Measurements from ENCODE around the gene REM2.
"Not testable (repeated sequence)": the region's sequence is repeated elsewhere in the genome, so short reads cannot be mapped to it uniquely, and the experiment has no call there.

REM2 gene

DNA sequence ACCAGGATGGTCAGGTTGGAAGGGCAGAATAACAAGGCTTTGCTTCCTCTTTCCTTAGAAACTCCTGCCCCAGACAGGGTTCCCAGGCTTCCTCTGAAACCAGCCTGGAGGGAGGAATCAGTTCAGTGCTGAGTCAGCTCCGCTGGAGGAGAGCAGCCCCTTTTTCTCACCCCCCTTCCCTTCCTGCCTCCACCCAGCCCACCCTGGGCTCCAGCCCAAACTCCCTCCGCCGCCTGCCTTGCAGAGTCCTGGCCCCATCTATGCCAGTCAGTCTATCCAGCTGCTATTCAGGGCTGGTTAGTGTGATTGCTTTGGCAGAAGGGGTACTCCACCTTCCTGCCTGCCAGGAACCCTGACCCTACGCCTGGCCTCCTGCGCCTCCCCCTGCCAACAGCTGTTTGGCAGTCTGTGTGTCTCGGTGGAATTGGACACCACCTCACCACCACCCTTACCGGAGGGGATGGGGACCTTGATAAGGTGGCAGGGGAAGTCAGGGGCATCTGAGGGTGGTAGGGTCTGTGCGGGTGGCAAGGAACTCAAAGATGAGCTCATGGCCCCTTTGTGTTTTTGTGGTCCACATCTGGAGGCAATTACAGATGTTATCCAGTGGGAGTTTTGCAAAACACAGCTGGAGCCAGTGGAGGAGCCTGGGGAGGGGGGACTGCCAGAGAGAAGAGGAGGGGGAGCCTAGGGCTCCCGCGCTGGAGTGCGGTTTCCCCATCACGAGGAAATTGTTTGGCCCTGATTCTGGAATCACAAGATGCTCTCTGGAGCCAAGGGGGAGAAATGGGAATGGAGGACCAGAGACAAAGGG is 34.5 kb upstream of the REM2 start:
- DNase-seq = peak; percentile 85

DNA sequence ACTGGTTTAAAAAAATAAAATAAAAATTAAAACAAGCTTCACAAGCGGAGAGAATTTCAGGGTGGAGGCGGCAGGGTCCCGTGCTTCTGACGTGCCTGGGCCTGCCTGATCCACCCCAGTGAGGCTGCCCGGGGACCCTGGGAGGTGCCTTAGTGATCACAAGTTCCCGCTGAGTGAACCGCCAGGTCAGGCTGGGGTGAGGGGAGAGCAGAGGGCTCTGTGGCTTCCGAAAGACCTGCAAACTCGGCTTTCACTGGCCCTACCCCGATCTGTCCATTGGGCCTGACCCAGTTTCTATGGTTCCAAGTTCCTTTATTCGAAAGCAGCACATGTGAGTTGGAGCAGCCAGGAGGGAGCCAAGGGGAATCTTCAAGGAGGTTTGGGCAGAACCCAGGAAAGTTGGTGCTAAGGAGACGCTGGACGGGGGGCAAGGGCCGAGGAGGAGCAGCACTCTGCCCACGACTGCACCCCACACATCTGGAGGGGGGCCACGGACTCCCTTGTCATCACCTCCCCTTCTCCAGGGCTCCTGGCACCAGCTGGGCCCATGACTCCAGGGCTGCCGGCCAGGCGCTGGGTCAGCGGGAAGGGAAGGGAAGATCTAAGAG is 33.7 kb upstream of the REM2 start:
- DNase-seq = peak; percentile 27

DNA sequence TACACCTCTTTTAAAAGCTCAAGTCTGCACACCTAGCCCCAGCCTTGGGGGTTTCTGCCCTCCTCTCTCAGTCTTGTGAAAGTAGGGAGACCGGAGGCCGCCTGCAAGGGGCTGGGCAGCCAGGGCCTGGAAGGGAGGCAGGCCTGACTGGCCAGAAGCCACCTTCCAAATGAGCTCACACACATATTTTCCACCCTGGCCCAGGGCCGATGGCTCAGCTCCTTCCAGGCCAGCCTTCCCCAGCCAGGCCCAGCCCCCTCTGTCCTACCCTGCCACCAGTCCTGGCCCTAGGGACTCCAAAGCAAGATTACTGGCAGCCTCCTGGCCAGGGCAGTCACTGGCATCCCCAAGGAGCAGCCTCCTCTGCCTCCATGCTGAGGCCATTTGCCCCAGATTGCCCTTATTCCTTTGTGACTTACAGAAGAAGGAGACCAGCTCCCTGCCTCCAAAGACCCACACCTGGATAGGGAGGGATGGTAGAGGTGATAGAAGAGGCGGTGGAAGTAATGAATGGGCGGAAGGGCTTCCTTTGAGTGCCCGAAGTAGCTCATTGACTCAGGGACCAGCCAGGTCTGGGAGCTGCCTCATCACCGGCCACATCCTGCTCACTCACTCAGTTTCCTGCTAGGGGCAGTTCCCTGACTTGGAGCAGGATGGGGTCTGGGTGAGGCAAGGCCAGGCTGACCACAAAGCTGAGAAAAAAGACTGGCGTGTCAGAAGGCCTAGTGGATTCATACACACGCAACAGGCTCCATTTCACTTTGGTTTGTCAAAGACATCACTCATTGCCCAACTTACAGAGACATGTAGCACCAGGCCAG is 31.9 kb upstream of the REM2 start:
- peak; percentile 89 for DNase-seq

DNA sequence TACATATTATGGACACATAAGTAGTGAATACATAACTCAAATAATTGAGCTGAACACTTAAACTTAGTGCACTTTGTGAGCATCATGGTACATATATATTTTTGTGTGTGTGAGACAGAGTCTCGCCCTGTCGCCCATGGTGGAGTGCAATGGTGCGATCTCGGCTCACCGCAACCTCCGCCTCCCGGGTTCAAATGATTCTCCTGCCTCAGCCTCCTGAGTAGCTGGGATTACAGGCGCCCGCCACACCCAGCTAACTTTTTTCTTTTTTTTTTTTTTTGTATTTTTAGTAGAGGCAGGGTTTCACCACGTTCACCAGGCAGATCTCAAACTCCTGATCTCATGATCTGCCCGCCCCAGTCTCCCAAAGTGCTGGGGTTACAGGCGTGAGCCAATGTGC is 30.8 kb upstream of the REM2 start:
- DNase-seq = not testable (repeated sequence)

DNA sequence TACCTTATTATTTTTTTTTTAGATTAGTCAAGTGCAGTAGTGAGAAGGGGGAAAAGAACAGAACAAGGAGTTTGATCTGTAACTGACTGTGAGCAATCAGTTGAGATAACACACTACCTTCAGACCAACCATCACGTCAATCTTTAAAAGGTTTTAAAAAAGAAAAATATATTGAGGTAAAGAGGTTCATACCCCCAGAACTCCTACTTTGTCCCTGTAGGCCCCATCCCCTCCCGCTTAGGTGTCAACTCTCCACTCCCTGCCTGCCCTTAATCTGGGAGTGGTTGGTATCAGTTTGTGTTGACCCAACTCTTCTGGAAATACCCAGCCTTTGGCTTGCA is 30.5 kb upstream of the REM2 start:
- DNase-seq = no peak

DNA sequence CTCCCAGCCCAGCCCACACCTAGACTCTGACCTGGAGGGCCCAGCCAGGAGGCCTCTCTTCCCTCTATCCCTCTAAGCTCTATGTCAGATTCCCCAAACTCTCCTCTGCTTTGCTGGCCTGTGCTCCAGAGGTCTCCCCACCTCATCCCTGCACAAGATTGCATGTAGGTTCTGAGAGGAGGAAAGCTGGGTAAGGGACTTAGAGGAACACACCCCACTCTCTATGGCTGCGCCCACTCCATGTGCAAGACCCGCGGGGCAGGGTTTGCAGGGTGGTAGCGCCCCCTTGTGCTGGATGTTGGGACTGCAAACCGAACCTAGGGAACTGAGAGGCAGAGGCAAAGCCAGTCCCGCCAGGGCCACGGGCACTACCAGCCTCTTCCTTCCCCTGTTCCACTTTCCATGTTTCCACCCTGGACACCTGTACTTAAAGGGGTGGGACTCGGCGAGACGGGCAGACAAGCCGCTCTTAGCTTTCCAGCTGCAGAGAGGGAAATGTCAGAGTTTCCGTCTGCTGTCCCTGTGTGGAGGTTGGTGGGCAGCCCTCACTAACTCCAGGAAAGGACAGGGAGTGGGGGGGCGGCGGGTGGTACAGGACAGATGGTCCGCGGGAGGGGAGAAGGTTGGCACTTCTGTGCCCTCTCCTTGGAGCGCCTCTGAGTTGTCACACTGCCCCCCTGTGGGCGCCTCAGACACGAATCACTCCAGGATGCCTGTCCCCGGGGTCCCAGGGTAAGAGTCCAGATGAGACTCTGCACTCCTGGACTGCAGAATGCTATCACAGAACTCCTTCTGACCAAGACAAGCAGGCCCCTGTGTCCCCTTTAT is 29.9 kb upstream of the REM2 start:
- peak; percentile 79 for DNase-seq

DNA sequence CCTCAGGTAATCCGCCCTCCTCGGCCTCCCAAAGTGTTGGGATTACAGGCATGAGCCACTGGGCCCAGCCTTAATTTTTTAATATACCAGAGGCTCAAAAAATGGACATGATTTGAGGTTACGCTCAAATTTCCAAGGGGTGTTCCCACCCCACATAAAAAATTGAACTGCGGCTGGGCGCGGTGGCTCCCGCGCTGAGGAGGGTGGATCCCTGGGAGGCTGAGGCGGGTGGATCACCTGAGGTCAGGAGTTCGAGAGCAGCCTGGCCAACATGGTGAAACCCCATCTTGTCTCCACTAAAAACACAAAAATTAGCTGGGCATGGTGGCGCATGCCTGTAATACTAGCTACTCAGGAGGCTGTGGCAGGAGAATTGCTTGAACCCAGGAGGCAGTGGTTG is 28.7 kb upstream of the REM2 start:
- not testable (repeated sequence) for DNase-seq

DNA sequence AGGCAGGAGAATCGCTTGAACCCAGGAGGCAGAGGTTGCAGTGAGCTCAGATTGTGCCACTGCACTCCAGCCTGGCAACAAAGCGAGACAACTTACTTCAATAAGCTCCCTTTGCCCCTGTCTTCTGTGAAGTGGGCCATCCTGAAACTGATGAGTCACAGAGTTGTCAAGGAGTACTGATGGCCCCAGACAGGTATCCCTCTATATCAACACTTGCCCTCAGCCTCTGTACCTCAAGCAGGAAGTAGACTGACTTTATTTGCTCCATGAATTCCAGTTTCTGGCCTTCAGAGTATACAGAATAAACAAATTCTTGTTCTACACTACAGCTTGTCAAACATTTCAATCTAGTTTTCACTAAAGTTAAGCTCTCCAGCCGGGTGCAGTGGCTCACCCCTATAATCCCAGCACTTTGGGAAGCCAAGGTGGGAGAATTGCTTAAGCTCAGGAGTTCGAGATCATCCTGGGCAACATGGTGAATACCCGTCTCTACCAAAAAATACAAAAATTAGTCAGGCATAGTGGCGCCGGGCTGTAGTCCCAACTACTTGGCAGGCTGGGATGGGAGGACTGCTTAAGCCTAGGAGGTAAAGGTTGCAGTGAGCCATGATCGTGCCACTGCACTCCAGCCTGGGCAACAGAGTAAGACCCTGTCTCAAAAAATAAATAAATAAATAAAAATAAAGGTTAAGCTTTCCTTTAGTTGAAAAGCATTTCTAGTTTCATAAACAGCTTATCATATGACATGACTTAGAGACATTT is 27.9 kb upstream of the REM2 start:
- no peak for DNase-seq

DNA sequence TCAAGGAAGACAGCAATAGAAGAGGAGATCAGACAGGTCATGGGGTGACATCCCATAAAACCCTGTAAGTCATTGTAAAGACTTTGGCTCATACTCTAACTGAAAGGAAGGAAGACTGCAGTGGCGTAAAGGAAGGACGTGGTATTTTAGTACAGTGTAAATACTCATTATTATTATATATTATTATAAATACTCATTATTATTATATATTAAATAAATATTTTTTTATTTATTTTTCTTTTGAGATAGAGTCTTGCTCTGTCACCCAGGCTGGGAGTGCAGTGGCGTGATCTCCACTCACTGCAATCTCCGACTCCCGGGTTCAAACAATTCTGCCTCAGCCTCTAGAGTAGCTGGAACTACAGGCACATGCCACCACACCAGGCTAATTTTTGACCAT is 26.6 kb upstream of the REM2 start:
- DNase-seq = no peak

DNA sequence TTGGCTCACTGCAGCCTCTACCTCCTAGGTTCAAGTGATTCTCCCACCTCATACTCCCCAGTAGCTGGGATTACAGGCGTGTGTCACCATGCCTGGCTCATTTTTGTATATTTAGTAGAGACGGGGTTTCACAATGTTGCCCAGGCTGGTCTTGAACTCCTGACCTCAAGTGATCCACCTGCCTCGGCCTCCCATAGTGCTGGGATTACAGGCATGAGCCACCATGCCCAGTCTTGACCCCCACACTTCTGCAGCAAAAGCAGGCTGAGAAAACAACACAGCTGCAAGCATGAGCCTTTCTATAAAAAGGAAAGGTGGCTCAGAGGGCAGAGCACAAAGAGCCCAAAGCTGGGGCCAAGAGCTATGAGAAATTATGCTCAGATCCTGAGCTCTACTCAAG is 22.6 kb upstream of the REM2 start:
- DNase-seq = not testable (repeated sequence)

DNA sequence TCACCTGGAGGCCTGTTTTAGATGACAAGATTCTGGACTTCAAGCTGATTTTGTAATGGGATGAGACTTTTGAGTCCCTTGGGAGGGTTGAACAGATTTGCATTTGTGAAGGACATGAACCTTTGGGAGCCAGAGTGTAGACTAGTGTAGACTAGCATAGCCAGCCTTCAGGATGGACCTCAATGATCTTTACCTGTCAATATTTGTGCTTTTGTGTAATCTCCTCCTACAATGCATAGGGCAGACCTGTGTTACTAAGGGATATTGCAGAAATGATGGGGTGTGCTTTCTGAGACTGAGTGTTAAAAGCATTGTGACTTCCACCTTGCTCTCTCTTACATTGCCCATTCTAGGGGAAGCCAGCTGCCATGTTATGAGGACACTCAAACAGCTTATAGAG is 21.4 kb upstream of the REM2 start:
- no peak for DNase-seq

DNA sequence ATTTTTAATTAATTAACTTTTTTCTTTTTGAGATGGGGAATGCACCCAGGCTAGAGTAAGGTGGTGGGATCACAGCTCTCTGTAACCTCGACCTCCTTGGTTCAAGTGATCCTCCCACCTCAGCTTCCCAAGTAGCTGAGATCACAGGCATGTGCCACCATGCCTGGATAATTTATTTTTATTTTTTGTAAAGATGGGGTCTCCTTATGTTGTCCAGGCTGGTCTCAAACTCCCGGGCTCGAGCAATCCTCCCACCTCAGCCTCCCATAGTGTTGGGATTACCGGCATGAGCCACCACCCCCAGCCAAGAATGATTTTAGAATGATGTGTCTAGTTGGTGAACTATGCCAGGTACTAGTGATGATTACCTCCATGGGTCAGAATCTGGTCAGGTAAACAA is 18.0 kb upstream of the REM2 start:
- no peak for DNase-seq

DNA sequence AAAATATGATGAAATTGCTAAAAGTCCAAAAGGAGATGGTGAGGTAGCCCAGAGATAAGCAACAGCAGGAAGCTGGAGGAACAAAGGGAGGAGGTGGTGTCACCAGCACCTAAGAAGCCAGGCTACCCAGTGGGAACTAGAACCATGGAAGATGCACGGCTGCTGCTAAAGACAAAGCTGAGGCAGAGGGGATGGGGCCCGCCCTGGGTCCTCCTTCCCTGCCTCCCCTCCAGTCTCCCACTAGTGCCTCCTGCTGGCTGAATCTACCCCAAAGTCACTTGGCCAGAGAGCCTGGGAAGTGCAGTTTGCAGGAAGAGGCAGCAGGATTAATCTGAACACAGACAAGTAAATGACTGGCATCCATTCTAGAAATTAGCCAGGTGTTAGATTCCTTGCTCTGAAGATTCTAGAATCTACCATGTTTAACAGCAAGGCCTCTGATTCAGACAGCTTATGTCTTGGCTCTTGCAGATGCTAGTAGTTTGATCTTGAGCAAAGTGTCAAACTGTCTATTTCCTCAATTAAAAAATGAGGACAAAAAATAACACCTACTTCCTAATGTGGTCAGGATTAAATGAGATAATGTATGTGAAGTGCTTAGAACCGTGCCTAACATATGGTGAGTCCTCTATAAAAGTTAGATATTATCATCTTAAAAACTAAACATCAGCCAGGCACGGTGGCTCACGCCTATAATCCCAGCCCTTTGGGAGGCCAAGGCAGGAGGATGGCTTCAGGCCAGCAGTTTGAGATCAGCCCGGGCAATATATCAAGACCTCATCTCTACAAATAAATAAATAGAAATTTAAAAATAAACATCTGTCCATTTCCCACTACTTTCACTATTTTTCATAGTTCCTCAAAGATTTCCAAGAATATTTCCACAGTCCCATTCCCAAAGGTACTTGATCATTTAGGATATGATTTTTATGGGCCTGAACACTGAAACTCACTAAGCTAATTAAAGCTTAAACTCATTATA is 17.3 kb upstream of the REM2 start:
- no peak for DNase-seq

DNA sequence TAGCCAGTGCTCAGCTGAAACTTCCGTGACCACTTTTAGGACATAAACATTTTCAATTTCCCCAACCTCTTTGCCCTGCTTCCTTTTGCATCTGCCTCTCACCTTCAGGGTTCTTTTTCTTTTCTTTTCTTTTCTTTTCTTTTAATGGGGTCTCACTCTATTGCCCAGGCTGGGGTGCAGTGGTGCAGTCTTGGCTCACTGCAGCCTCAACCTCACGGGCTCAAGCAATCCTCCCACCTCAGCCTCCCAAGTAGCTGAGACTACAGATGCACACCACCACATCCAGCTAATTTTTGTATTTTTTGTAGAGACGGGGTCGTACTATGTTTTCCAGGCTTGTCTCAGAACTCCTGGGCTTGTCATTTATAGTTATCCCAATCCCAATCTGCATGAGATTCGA is 16.1 kb upstream of the REM2 start:
- DNase-seq = no peak

DNA sequence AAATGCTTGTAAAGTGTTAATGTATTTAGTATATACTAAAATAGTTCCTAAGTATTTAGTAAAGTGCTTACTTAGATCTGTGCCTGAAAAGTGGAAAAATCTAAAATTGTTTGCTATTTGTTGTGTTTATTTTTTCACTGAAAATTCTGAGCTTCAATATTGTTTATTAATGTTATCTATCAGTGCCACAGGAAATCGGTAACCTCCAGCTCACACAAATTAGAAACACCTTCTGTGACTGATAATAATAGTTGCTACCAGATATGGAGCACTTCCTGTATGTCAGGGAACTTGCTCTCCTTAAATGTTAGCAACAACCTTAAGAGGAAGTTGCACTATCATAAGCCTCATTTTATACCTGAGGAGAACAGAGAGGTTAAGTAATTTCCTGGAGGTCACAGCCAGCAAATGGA is 12.2 kb upstream of the REM2 start:
- no peak for DNase-seq

DNA sequence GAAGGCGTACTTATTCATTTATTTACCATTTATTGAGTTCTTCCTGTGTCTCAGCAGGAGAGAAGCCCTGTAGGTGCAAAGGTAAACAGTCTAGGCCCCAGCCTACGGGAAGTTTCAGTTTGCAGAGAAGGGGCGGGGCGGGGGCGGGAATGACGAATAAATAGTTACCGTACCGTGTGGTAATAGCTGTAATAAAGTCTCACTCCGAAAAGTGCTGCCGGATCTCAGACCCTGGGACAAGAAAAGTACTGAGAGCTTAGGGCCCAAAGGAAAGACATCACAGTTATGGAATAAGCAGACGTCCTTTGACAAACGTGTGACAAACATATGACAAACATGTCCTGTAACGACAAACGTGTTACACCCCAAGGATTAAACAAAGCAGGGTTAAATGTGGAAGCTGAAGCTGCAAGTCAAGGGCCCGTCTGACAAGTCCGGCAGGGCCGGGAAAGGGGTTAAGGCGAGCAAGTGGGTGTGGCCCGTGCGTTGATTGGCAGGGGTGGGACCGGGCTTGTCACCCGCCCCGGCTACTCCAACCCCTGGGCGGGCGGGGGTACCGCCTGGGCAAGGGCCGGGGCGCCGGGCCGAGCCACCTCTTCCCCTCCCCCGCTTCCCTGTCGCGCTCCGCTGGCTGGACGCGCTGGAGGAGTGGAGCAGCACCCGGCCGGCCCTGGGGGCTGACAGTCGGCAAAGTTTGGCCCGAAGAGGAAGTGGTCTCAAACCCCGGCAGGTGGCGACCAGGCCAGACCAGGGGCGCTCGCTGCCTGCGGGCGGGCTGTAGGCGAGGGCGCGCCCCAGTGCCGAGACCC is 11.6 kb upstream of the REM2 start, which contains the start of gene LRP10:
TSS of gene LRP10 (plus strand) at position 517 of the 809 bp plus-strand sequence. CDS start 564 bp downstream, outside the sequence.
- DNase-seq = peak; percentile 84

DNA sequence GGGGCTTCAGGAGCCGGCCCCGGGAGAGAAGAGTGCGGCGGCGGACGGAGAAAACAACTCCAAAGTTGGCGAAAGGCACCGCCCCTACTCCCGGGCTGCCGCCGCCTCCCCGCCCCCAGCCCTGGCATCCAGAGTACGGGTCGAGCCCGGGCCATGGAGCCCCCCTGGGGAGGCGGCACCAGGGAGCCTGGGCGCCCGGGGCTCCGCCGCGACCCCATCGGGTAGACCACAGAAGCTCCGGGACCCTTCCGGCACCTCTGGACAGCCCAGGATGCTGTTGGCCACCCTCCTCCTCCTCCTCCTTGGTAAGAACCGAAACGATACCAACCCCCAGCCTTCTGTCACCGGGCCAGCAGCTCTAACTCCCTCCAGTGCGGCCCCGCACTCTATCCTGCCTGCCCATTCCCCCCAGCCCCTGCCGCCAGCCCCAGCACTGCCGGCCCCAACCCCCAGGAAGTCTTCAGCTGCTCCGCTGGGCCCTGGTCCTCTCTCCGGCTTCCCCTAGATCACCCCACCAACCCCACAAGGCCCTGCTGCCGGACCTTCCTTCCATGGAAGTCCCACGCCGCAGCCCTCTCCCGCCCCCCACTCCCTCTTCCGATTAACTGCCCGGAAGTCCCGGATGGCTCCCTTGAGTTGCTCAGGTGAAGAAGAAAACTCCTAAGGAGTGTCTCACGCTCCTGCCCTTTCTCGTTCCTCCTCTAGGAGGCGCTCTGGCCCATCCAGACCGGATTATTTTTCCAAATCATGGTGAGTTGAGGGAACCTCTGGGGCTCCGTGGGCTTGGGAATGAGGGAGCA is 10.8 kb upstream of the REM2 start:
- peak; percentile 78 for DNase-seq

DNA sequence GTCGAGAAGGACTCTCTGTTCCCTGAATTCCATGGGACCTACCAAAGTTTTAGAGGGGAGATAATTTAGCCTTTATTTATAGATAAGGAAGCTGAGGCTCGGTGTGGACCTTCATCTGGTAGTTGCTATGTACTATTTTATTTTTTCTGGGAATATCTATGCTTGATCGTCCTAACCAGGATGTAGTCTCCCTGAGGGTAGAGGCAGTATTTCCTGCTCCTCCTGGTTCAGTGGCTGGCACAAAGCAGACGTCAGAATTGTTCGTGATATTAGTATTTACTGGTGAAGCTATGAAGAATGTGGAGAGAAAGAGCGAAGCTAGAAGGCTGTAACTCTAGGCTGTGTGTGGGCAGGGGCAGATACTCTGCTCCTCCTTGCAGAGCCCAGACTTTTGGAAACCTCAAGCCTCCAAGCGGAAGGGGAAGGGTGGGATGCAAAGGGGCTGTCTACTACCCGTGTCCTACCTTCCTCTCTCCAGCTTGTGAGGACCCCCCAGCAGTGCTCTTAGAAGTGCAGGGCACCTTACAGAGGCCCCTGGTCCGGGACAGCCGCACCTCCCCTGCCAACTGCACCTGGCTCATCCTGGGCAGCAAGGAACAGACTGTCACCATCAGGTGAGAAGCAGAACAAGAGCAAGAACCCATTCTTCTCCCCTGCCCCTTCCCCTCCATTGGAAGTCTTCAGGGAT is 10.0 kb upstream of the REM2 start:
- no peak for DNase-seq

Measured in fibroblast of skin of back (primary cell).